Measurements from ENCODE around the gene CAMTA1. TPM values are rescaled to one million over a fixed set of nuclear protein-coding genes. Genes with fewer than 3 reads are reported as not detected.

Gene CAMTA1
- total and polyA plus RNA-seq, 4 donors, result 18.0 to 93.5 (median 35.8) TPM

DNA sequence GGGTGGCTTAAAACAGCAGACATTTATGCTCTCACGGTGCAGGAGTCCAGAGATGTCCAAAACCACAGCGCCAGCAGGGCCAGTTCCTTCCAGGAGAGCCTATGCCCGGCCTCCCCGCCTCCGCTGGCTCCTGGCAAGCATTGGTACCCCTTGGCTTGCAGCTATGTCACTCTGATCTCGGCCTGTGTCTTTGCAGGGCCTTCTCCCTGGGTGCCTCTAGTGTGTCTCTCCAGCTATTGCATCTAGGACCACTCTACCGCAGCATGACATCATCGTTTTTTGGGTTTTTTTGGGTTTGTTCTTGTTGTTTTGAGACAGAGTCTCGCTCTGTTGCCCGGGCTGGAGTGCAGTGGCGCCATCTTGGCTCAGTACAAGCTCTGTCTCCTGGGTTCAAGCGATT lies 788.2 kb downstream of the CAMTA1 start (continued):
- TF ChIP-seq, protein P1, sequence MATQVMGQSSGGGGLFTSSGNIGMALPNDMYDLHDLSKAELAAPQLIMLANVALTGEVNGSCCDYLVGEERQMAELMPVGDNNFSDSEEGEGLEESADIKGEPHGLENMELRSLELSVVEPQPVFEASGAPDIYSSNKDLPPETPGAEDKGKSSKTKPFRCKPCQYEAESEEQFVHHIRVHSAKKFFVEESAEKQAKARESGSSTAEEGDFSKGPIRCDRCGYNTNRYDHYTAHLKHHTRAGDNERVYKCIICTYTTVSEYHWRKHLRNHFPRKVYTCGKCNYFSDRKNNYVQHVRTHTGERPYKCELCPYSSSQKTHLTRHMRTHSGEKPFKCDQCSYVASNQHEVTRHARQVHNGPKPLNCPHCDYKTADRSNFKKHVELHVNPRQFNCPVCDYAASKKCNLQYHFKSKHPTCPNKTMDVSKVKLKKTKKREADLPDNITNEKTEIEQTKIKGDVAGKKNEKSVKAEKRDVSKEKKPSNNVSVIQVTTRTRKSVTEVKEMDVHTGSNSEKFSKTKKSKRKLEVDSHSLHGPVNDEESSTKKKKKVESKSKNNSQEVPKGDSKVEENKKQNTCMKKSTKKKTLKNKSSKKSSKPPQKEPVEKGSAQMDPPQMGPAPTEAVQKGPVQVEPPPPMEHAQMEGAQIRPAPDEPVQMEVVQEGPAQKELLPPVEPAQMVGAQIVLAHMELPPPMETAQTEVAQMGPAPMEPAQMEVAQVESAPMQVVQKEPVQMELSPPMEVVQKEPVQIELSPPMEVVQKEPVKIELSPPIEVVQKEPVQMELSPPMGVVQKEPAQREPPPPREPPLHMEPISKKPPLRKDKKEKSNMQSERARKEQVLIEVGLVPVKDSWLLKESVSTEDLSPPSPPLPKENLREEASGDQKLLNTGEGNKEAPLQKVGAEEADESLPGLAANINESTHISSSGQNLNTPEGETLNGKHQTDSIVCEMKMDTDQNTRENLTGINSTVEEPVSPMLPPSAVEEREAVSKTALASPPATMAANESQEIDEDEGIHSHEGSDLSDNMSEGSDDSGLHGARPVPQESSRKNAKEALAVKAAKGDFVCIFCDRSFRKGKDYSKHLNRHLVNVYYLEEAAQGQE (IDR thresholded peaks at IDR 0.05), result no peak
- no peak for TF ChIP-seq GABPA (IDR thresholded peaks at IDR 0.05 in 1 of 2, conservative IDR thresholded peaks at IDR 0.05 in 1 of 2)
- no peak for TF ChIP-seq RXRA (IDR thresholded peaks at IDR 0.05)
- TF ChIP-seq RAD21 (IDR thresholded peaks at IDR 0.05), result no peak
- TF ChIP-seq TAF1 (conservative IDR thresholded peaks at IDR 0.05), result no peak
- TF ChIP-seq, protein P2, sequence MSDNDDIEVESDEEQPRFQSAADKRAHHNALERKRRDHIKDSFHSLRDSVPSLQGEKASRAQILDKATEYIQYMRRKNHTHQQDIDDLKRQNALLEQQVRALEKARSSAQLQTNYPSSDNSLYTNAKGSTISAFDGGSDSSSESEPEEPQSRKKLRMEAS (IDR thresholded peaks at IDR 0.05), result no peak
- TF ChIP-seq FOXA1 (IDR thresholded peaks at IDR 0.05), result no peak
- TF ChIP-seq EGR1 (IDR thresholded peaks at IDR 0.05; ENCODE audit: low read depth in 2 of 2), result no peak
- TF ChIP-seq NR2F2 (IDR thresholded peaks at IDR 0.05), result no peak
- TF ChIP-seq HNF4G (IDR thresholded peaks at IDR 0.05), result no peak
- no peak for TF ChIP-seq JUND (IDR thresholded peaks at IDR 0.05)

DNA sequence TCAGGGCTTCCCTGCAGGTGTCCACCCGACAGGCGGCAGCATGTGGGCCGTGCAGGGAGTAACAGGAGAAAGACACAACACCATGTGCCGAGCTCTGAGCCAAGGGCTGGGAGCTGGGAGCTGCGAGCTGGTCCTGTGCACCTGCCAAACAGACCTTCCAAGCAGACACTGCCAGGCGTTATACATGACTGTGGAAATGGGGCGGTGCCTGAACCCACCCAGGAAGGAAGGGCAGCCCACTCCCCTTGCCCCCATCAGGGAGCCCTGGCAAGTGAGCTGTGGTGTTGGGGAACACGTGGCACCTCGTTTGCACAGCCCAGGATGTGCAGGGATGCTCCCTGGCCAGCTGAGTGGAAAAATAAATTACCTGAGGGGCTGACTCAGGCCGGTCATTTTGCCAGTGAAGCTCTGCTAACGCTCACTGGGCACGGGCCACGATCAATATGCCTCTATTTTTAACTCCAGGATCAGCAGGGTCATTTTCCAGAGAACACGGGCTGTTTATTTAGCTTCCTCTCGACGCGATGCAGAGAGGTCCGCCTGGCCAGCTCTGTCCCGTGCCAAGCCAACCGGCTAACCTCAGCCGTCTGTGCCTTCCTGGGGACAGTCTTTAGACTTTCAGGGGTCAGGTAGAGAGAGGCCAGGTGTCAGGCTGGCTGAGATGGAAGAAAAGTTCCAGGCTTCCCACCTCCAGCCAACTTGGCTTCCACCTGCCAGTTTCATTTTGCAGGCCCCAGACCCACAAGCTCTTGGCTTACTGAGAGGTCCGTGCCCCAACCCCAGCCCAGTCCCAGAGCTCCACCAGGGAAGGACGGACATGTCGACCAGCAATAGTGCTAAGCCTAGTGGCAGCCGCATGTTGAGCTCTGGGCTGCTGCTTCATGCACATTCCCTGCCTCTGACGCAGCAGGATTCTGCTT lies 789.1 kb downstream of the CAMTA1 start:
- DNase-seq (ENCODE audit: low spot score), result peak; percentile 57
- Histone ChIP-seq H3K9ac (ENCODE audit: low read depth in 1 of 2, low read length in 2 of 2) (peak overlapping the region; percentile 24 to 52), H3K9me3 (ENCODE audit: control insufficient read depth in 4 of 4, low read length in 3 of 4) (no peaks in the 10 kb centered on the region), H3K4me3 (ENCODE audit: low read depth in 1 of 3, low read length in 3 of 3) (no peak overlapping the region), H3K36me3 (ENCODE audit: control insufficient read depth in 4 of 4, insufficient read depth in 3 of 4, low read depth in 1 of 4, low read length in 3 of 4) (no peaks in the 10 kb centered on the region), H3K27ac (ENCODE audit: low read depth in 1 of 2, low read length in 2 of 2) (peak overlapping the region; percentile 79 to 88), H3K27me3 (ENCODE audit: control insufficient read depth in 4 of 4, insufficient read depth in 4 of 4, low read length in 3 of 4) (no peaks in the 10 kb centered on the region), H3K4me1 (ENCODE audit: control insufficient read depth in 4 of 4, insufficient read depth in 4 of 4, low read length in 3 of 4) (peaks cover 17 to 42% (median 30%) of the 10 kb centered on the region in 4 donors)
- WGBS, result 32% methylated on average over 26 of the region's 26 CpGs
- TF ChIP-seq SP1 (IDR thresholded peaks at IDR 0.05) (peak; percentile 95), YY1 (IDR thresholded peaks at IDR 0.05) (peak; percentile 85), EGR1 (IDR thresholded peaks at IDR 0.05; ENCODE audit: low read depth in 2 of 2) (peak; percentile 81 to 96), NR2F2 (IDR thresholded peaks at IDR 0.05) (peak; percentile 78), JUND (IDR thresholded peaks at IDR 0.05) (peak; percentile 87 to 90), RXRA (IDR thresholded peaks at IDR 0.05) (peak; percentile 86 to 96), FOXA1 (IDR thresholded peaks at IDR 0.05) (peak; percentile 91), RAD21 (IDR thresholded peaks at IDR 0.05) (peak; percentile 37 to 39), HNF4G (IDR thresholded peaks at IDR 0.05) (no peak), HNF4A (conservative IDR thresholded peaks at IDR 0.05) (peak; percentile 72 to 91), TAF1 (conservative IDR thresholded peaks at IDR 0.05) (no peak), GABPA (IDR thresholded peaks at IDR 0.05 in 1 of 2, conservative IDR thresholded peaks at IDR 0.05 in 1 of 2) (peak in 1 of 2 donors; percentile 49), FOXA2 (IDR thresholded peaks at IDR 0.05) (peak; percentile 93)
- TF ChIP-seq, protein P3, sequence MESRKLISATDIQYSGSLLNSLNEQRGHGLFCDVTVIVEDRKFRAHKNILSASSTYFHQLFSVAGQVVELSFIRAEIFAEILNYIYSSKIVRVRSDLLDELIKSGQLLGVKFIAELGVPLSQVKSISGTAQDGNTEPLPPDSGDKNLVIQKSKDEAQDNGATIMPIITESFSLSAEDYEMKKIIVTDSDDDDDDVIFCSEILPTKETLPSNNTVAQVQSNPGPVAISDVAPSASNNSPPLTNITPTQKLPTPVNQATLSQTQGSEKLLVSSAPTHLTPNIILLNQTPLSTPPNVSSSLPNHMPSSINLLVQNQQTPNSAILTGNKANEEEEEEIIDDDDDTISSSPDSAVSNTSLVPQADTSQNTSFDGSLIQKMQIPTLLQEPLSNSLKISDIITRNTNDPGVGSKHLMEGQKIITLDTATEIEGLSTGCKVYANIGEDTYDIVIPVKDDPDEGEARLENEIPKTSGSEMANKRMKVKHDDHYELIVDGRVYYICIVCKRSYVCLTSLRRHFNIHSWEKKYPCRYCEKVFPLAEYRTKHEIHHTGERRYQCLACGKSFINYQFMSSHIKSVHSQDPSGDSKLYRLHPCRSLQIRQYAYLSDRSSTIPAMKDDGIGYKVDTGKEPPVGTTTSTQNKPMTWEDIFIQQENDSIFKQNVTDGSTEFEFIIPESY (IDR thresholded peaks at IDR 0.05), result peak; percentile 89
- TF ChIP-seq, protein P4, sequence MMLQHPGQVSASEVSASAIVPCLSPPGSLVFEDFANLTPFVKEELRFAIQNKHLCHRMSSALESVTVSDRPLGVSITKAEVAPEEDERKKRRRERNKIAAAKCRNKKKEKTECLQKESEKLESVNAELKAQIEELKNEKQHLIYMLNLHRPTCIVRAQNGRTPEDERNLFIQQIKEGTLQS (IDR thresholded peaks at IDR 0.05), result peak; percentile 77
- TF ChIP-seq, protein P5, sequence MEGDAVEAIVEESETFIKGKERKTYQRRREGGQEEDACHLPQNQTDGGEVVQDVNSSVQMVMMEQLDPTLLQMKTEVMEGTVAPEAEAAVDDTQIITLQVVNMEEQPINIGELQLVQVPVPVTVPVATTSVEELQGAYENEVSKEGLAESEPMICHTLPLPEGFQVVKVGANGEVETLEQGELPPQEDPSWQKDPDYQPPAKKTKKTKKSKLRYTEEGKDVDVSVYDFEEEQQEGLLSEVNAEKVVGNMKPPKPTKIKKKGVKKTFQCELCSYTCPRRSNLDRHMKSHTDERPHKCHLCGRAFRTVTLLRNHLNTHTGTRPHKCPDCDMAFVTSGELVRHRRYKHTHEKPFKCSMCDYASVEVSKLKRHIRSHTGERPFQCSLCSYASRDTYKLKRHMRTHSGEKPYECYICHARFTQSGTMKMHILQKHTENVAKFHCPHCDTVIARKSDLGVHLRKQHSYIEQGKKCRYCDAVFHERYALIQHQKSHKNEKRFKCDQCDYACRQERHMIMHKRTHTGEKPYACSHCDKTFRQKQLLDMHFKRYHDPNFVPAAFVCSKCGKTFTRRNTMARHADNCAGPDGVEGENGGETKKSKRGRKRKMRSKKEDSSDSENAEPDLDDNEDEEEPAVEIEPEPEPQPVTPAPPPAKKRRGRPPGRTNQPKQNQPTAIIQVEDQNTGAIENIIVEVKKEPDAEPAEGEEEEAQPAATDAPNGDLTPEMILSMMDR (IDR thresholded peaks at IDR 0.05; ENCODE audit: low read depth, low read length, missing input control), result no peak
- TF ChIP-seq, protein P2 (IDR thresholded peaks at IDR 0.05), result peak; percentile 85
- TF ChIP-seq, protein P1 (IDR thresholded peaks at IDR 0.05), result peak; percentile 61

Data from liver (tissue), 9 donors.